Suppressor macrophage treated with lipopolysaccharide for 1 hour (primary cell): ENCODE data around the gene MRAS.
"Not testable (repeated sequence)": the region's sequence is repeated elsewhere in the genome, so short reads cannot be mapped to it uniquely, and the experiment has no call there.

ENCODE experiments used
- DNase-seq, 3 donors: peaks; one replicate each; pipeline ENCODE4 v3.0.0-alpha.2; 2020 to 2022

Gene MRAS

DNA sequence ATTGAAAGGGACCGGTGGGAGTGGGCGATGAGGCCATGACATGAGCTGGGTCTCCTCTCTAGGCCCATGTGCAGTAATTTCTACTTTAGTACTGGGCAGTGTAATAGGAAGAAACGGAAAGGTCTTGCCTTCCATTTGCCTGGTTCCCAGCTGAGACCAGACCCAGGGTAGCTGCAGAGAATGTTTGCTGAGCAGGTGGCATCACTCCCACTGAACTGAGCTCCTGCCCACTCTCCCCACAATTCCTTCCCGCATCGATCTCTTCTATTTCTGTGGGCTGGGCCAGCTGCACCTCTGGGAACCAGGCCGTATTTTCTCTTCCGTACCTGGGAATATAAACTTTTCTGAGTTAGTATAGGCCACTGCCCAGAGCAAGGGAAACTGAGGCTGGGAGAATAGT is 101.8 kb downstream of the MRAS start:
- DNase-seq: no peak

DNA sequence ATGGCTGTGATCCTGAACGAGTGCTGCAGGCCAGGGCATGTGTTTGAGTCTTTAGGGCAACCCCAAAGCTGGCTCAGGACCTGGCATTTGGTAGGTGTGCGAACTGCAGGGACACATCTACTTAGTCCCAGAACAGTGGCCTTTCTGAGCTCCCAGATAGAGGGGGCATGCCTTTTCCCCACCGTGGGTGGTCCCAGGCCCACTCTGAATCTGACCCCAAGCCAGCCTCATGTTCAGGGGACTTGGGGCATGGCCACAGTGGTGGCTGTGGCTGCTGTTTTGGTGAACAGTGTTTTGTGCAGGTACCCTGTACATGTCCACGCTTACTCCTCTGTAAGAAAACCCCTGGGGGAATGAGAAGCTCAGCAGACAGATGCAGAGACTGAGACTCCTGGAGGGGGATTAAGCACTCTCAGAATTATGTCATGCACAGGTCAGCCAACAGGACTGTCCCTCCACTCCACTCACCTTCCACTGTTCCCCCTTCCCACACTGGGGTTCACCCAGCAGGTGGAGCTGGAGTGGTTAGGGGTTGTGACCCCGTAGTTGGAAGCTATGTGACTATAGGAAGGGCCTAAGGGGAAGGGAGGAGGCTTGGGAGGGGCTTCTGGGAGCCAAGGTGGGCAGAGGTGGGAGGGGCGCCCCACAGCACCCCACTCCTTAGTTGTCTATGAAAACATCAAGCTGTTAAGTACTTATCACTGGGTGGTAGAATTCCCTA is 102.5 kb downstream of the MRAS start:
- no peak for DNase-seq

DNA sequence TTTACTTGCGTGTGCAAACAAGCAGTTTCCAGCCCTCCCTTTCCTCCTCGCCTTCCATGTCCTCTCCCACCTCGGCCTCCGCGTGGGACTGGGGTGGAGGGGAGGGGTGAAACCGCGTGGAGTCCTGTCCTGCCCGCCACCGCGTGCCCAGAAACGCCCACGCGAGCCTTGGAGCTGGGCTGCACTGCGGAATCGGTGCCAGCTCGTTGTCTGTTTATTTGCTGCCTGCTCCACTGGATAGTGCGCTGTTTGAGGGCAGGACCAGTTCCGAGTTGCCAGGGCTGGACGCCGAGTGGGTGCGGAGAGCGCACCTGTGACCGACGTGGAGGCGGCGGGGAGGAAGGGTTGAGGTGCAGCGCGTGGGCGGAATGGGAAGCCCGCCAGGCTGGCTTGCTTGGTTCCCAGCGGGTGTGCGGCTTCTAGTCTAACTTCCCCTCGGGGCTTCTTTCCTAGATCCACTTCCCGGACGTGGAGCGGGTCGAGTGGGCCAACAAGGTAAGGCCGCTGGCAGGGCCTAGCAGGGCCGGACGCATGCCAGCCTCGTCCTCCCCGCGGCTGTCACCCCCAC is 103.3 kb downstream of the MRAS start:
- DNase-seq: no peak

DNA sequence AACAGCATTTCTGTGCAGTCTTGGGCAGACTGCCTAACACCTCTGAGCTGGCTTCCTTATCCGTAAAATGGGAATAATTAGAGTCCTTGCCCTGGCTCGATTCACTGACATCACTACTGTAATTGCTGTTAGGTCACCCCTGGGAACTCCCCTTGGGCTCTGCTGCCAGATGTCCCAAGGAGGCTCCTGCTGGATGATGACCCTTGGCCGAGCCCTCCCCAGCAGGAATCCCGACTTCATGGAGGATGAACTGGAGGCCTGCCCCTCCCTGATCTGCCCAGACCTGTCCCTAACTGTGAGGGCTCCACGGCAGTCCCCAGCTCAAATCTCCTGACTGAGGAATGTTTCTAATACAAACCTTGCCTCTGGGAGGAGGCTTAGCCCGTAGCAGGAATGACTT is 104.1 kb downstream of the MRAS start:
- DNase-seq: no peak

DNA sequence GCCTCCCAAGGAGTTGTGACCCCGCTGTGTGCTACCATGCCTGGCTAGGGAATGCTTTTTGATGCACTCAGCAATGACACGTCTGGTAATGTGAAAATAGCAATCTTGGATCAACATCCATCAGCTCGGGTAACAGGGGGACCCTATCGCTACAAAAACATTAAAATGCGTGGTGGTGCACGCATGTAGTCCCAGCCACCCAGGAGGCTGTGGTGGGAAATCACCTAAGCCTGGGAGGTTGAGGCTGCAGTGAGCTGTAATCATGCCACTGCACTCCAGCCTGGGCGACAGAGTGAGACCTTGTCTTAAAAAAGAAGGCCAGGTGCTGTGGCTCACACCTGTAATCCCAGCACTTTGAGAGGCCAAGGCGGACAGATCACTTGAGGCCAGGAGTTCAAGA is 105.6 kb downstream of the MRAS start:
- DNase-seq: not testable (repeated sequence)
